Neural cell (in vitro differentiated cells): ENCODE data around the gene HEPHL1. TPM values are rescaled to one million over a fixed set of nuclear protein-coding genes. Genes with fewer than 3 reads are reported as not detected.

ENCODE experiments used
- H2AFZ ChIP-seq: fragments of 200-600, 300-800 bp; sonication (generic), shearing (Covaris generic); 2 replicates; pipeline ENCODE4 v1.6.0; 2014; ENCODE audit warnings: low read depth, mild to moderate bottlenecking, antibody characterized with exemption, low read length, moderate library complexity
- H3F3A ChIP-seq: fragments of 200-600 bp; shearing (Covaris generic); 2 replicates; pipeline ENCODE4 v1.6.1; 2016; ENCODE audit warnings: mild to moderate bottlenecking, moderate library complexity, mixed read lengths, antibody characterized with exemption, low read length; ENCODE audit not compliant: insufficient read depth, poor library complexity, severe bottlenecking
- H3K27ac ChIP-seq: fragments of 200-600, 300-800 bp; sonication (generic), shearing (Covaris generic); 2 replicates; pipeline ENCODE4 v1.5.1; 2014; ENCODE audit warnings: mild to moderate bottlenecking, low read length, moderate library complexity
- H3K27me3 ChIP-seq: fragments of 300-800, 200-600 bp; sonication (generic), shearing (Covaris generic); 2 replicates; pipeline ENCODE4 v1.6.0; 2014; ENCODE audit warnings: mild to moderate bottlenecking, low read depth, low read length, moderate library complexity; ENCODE audit not compliant: insufficient read depth
- H3K36me3 ChIP-seq: fragments of 300-800, 200-600 bp; sonication (generic), shearing (Covaris generic); 2 replicates; pipeline ENCODE4 v1.5.1; 2014; ENCODE audit warnings: mild to moderate bottlenecking, antibody characterized with exemption, low read length, moderate library complexity; ENCODE audit not compliant: insufficient read depth
- H3K4me2 ChIP-seq: fragments of 300-800, 200-600 bp; sonication (generic), shearing (Covaris generic); 2 replicates; pipeline ENCODE4 v1.6.0; 2014; ENCODE audit warnings: mild to moderate bottlenecking, low read length
- H3K4me3 ChIP-seq: fragments of 300-800, 200-600 bp; sonication (generic), shearing (Covaris generic); 2 replicates; pipeline ENCODE4 v1.5.1; 2014; ENCODE audit warnings: mild to moderate bottlenecking, low read length, moderate library complexity
- H3K79me2 ChIP-seq: fragments of 200-600 bp; shearing (Covaris generic); replicated peaks from 2 replicates; pipeline ENCODE4 v1.6.0; 2014; ENCODE audit warnings: mild to moderate bottlenecking, low read length, moderate library complexity; ENCODE audit not compliant: insufficient read depth
- H3K9ac ChIP-seq: fragments of 300-800, 200-600 bp; sonication (generic), shearing (Covaris generic); 2 replicates; pipeline ENCODE4 v1.6.1; 2016; ENCODE audit warnings: mild to moderate bottlenecking, low read length, mixed read lengths
- H3K9me2 ChIP-seq: fragments of 200-600 bp; shearing (Covaris generic); 2 replicates; pipeline ENCODE4 v1.6.1; 2016; ENCODE audit warnings: mild to moderate bottlenecking, low read length, mixed read lengths; ENCODE audit not compliant: insufficient read depth
- H3K9me3 ChIP-seq: fragments of 200-600, 300-800 bp; sonication (generic), shearing (Covaris generic); 2 replicates; pipeline ENCODE4 v1.6.1; 2016; ENCODE audit warnings: mild to moderate bottlenecking, mixed run types, low read length, moderate library complexity, mixed read lengths
- H4K20me1 ChIP-seq: fragments of 200-600 bp; shearing (Covaris generic); 2 replicates; pipeline ENCODE4 v1.6.1; 2016; ENCODE audit warnings: mild to moderate bottlenecking, mixed run types; ENCODE audit not compliant: insufficient read depth
- CTCF ChIP-seq: fragments of 450-650 bp; IDR thresholded peaks from 2 replicates; pipeline ENCODE4 v1.5.1; 2014; ENCODE audit warnings: antibody characterized with exemption, mild to moderate bottlenecking, moderate library complexity; ENCODE audit not compliant: poor library complexity, severe bottlenecking
- EP300 ChIP-seq: fragments of 450-650 bp; conservative IDR thresholded peaks from 2 replicates; pipeline ENCODE4 v1.6.1; 2014; ENCODE audit warnings: antibody characterized with exemption, mild to moderate bottlenecking, moderate library complexity; ENCODE audit not compliant: poor library complexity, severe bottlenecking
- EZH2 ChIP-seq: fragments of 200-600, 300-800 bp; shearing (Covaris generic), sonication (generic); IDR thresholded peaks from 2 replicates; pipeline ENCODE4 v1.6.1; 2014; ENCODE audit warnings: antibody characterized with exemption, low read length, borderline replicate concordance, mild to moderate bottlenecking; ENCODE audit not compliant: insufficient read depth, poor library complexity, severe bottlenecking
- MXI1 ChIP-seq: fragments of 450-650 bp; conservative IDR thresholded peaks from 2 replicates; pipeline ENCODE4 v1.6.1; 2014; ENCODE audit warnings: antibody characterized with exemption, mild to moderate bottlenecking; ENCODE audit not compliant: poor library complexity, severe bottlenecking
- POLR2AphosphoS5 ChIP-seq: IDR thresholded peaks from 2 replicates; pipeline ENCODE4 v1.6.1; 2012
- RAD21 ChIP-seq: fragments of 450-650 bp; conservative IDR thresholded peaks from 2 replicates; pipeline ENCODE4 v1.6.1; 2014; ENCODE audit warnings: antibody characterized with exemption, mild to moderate bottlenecking, moderate library complexity
- REST ChIP-seq: IDR thresholded peaks from 2 replicates; pipeline ENCODE4 v1.6.1; 2012; ENCODE audit warnings: borderline replicate concordance
- SMC3 ChIP-seq: fragments of 450-650 bp; conservative IDR thresholded peaks from 2 replicates; pipeline ENCODE4 v1.6.1; 2014; ENCODE audit warnings: antibody characterized with exemption, mild to moderate bottlenecking, moderate library complexity; ENCODE audit not compliant: poor library complexity
- TAF1 ChIP-seq: IDR thresholded peaks from 2 replicates; pipeline ENCODE4 v1.6.1; 2012; ENCODE audit warnings: low read depth
- polyA plus RNA-seq: library from polyadenylated mRNA; depleted of rRNA; stranded (reverse); fragments of >200 nt; gene quantifications from 2 replicates; pipeline ENCODE4 v1.2.3, GENCODE V29; 2014

Gene HEPHL1
- polyA plus RNA-seq, 1 donor from 2014 or later: not detected

GRCh38 chr11:93988912-93989311 is 32.2 kb upstream of the HEPHL1 start:
- no peak for TF ChIP-seq MXI1
- no peak for TF ChIP-seq SMC3
- no peak for TF ChIP-seq EP300
- no peak for TF ChIP-seq EZH2
- TF ChIP-seq TAF1: no peak
- no peak for TF ChIP-seq CTCF
- no peak for TF ChIP-seq REST
- no peak for TF ChIP-seq RAD21
- TF ChIP-seq POLR2AphosphoS5: no peak
- no peak overlapping the region for H2AFZ ChIP-seq
- no peaks in the 10 kb centered on the region for H3K36me3 ChIP-seq
- no peaks in the 10 kb centered on the region for H3K9me3 ChIP-seq
- H3K9ac ChIP-seq: no peak overlapping the region
- no peaks in the 10 kb centered on the region for H3K9me2 ChIP-seq
- H3K4me3 ChIP-seq: no peak overlapping the region
- H3F3A ChIP-seq: no peaks in the 10 kb centered on the region
- no peak overlapping the region for H3K4me2 ChIP-seq
- H3K27me3 ChIP-seq: no peaks in the 10 kb centered on the region
- no peaks in the 10 kb centered on the region for H4K20me1 ChIP-seq
- H3K27ac ChIP-seq: no peak overlapping the region
- no peaks in the 10 kb centered on the region for H3K79me2 ChIP-seq

GRCh38 chr11:93993747-93994146 is 27.4 kb upstream of the HEPHL1 start:
- TF ChIP-seq REST: no peak
- TF ChIP-seq CTCF: no peak
- no peak for TF ChIP-seq EZH2
- no peak for TF ChIP-seq TAF1
- no peak for TF ChIP-seq MXI1
- no peak for TF ChIP-seq EP300
- no peak for TF ChIP-seq SMC3
- TF ChIP-seq POLR2AphosphoS5: no peak

More at GRCh38 chr11:93993747-93994146, 27.4 kb upstream of the HEPHL1 start:
- H3K9me2 ChIP-seq: no peaks in the 10 kb centered on the region
- H3K9ac ChIP-seq: no peak overlapping the region
- H3K79me2 ChIP-seq: no peaks in the 10 kb centered on the region
- no peak overlapping the region for H3K27ac ChIP-seq
- no peak overlapping the region for H3K4me3 ChIP-seq
- H3K9me3 ChIP-seq: no peaks in the 10 kb centered on the region
- no peaks in the 10 kb centered on the region for H3F3A ChIP-seq
- no peaks in the 10 kb centered on the region for H4K20me1 ChIP-seq
- H3K36me3 ChIP-seq: no peaks in the 10 kb centered on the region
- no peaks in the 10 kb centered on the region for H3K27me3 ChIP-seq
- H2AFZ ChIP-seq: no peak overlapping the region
- H3K4me2 ChIP-seq: no peak overlapping the region
